Activated CD8-positive, alpha-beta memory T cell treated with anti-CD3 and anti-CD28 coated beads, Interleukin-2, amount 50 U/mL, for 48 hours (primary cell): ENCODE measurements around the gene PROS1.
"Not testable (repeated sequence)": the region's sequence is repeated elsewhere in the genome, so short reads cannot be mapped to it uniquely, and the experiment has no call there.

Source experiments
- DNase-seq: peaks from one replicate; pipeline ENCODE4 v3.0.0-alpha.2; 2020

Gene PROS1

DNA sequence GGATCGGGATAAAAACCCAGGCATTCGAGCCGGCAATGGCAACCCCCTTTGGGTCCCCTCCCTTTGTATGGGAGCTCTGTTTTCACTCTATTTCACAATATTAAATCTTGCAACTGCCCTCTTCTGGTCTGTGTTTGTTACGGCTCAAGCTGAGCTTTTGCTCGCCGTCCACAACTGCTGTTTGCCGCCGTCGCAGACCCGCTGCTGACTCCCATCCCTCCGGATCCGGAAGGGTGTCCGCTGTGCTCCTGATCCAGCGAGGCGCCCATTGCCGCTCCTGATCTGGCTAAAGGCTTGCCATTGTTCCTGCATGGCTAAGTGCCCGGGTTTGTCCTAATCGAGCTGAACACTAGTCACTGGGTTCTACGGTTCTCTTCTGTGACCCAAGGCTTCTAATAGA, 8.6 kb downstream of the PROS1 start:
- not testable (repeated sequence) for DNase-seq

- DNase-seq, result no peak
Measured at GRCh38 chr3:93962798-93963197, 10.9 kb downstream of the PROS1 start.

GRCh38 chr3:93961489-93961888, 12.2 kb downstream of the PROS1 start:
- no peak for DNase-seq

DNA sequence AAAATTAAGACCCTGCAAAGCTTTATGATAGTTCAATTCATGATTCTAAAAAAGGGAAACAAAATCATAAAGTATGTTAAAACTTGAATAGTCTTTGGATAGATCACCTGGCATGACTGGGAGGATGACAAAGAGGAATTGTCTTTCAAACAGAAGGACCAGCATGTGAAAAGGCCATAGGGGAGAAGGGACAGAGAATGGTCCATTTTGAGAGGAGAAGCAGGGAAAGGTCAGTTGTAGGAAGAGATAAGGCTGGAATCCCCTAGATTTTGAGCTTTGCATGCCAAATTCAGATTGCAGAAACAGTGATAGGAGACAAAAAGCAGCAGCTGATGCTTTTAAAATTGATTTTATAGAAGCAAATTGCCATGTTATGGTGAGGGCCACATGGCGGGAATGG, 12.7 kb downstream of the PROS1 start:
- no peak for DNase-seq

DNA sequence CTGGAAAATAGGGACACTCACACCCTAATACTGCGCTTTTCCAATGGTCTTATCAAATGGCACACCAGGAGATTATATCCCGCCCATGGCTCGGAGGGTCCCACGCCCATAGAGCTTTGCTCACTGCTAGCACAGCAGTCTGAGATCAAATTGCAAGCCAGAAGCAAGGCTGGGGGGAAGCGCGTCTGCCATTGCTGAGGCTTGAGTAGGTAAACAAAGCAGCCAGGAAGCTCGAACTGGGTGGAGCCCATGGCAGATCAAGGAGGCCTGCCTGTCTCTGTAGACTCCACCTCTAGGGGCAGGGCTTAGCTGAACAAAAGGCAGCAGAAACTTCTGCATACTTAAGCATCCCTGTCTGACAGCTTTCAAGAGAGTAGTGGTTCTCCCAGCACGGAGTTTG, 23.7 kb downstream of the PROS1 start:
- DNase-seq, result not testable (repeated sequence)

DNA sequence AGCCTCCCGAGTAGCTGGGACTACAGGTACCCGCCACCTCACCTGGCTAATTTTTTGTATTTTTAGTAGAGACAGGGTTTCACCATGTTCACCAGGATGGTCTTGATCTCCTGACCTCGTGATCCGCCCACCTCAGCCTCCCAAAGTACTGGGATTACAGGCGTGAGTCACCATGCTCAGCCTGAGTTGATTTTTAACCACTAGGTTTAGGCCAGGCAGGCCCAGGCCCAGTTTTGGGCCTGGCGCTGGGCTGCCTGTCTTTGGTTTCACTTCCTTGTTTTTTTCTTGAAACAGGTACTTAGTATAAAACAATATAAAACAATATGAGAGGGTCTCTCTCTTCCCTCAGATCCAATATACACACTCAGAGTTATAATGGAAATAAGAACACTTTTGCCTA, 36.2 kb downstream of the PROS1 start:
- DNase-seq, result not testable (repeated sequence)

DNA sequence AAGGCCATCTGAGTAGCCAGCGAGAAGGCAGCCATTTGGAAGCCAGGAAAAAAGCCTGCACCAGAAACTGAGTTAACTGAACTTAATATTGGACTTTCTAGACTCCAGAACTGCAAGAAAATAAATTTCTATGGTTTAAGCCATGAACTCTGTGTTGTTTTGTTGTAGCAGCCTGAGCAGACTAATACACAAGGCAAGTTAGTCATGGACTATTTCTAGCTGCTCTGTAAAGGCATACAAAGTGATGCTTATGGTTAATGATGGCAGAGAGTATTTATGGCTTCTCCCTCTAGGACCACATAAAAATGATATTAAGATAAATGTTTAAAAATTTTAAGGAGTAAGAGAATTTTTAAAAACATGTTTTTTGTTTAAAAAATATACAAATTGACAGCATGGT, 37.1 kb downstream of the PROS1 start:
- no peak for DNase-seq

GRCh38 chr3:93934366-93935046, 39.2 kb downstream of the PROS1 start:
- DNase-seq, result no peak

DNA sequence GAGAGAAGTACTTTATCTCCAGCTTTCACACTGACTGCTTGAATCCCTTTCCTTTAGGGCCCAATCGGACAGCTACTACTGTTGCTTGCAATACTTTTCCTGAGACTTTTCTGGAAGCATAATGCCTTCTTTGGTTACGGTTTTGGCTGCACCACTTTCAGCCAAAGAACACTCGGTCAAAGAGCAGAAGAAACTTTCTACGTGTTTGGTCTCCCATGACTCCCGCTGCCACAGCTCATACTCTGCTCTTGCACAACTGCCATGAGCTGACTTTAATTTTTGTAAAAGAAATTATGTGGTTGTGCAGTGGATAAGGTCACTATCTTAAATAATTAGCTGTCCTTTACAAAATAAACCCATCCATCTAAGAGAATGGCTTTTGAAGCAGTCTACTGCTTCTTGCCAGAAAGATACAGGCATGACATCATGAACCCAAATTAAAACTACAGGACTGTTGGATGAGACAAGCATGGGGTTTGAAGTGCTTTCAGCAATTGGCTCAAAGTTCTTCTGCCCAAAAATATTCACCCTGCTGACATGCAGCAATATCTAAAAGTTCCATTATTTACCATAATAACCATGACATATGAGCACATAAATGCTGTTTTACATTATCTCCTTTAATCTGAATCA, 42.0 kb downstream of the PROS1 start:
- no peak for DNase-seq

GRCh38 chr3:93930041-93930440, 43.7 kb downstream of the PROS1 start:
- no peak for DNase-seq

GRCh38 chr3:93926789-93927188, 46.9 kb downstream of the PROS1 start:
- no peak for DNase-seq

DNA sequence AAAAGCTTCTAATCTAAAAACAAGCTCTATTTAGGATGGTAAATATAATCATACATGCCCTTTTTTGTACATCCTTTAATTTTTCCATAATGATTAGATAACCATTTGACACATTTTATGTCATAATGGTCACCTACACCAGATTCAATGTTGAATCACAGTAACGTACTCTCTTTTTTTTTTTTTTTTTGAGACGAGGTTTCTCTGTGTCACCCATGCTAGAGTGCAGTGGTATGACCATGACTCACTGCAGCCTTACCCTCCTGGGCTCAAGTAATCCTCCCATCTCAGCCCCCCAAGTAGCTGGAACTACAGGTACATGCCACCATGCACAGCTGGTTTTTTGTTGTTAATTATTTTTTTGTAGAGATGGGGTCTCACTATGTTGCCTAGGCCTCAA, 49.2 kb downstream of the PROS1 start:
- no peak for DNase-seq

- DNase-seq, result no peak
Measured at GRCh38 chr3:93923006-93923405, 50.7 kb downstream of the PROS1 start.

GRCh38 chr3:93917546-93918029, 56.1 kb downstream of the PROS1 start:
- DNase-seq, result not testable (repeated sequence)

DNA sequence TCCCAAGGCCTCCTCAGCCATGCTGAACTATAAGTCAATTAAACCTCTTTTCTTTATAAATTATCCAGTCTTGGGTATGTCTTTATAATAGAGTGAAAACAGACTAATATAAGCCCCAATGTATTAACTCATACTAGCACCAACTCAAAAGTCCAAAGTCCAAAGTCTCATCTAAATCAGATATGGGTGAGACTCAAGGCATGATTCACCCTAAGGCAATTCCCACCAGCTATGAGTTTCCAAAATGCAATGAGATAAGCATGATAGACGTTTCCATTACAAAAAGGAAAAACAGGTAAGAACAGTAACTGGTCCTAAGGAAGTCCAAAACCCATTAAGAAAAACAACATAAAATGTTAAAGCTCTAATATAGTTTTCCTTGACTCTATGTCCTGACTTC, 60.1 kb downstream of the PROS1 start:
- not testable (repeated sequence) for DNase-seq

GRCh38 chr3:93911206-93911605, 62.5 kb downstream of the PROS1 start:
- DNase-seq, result no peak

- DNase-seq, result no peak
Measured at GRCh38 chr3:93910097-93910496, 63.6 kb downstream of the PROS1 start.

- no peak for DNase-seq
Measured at GRCh38 chr3:93907132-93907531, 66.6 kb downstream of the PROS1 start.

DNA sequence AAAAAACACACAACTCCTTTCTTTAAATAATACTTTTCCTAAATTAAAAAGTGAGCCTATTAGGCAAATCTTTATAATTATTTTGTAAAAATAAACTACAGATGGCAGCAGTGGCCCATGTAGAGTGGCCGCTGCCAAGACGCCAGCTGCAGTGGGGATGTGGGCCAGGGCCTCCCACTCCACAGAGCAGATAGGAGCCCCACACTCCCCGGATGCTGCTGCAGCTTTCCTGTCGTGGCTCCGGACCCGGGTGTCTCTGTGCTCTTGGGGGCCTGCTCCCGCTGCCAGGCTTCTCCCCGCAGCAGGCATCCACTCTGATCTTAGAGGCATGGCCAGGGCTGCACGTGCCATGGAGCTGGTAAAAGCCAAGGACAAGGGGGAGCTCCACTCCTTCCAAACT, 67.5 kb downstream of the PROS1 start:
- DNase-seq, result no peak

GRCh38 chr3:93904568-93904967, 69.1 kb downstream of the PROS1 start:
- no peak for DNase-seq

DNA sequence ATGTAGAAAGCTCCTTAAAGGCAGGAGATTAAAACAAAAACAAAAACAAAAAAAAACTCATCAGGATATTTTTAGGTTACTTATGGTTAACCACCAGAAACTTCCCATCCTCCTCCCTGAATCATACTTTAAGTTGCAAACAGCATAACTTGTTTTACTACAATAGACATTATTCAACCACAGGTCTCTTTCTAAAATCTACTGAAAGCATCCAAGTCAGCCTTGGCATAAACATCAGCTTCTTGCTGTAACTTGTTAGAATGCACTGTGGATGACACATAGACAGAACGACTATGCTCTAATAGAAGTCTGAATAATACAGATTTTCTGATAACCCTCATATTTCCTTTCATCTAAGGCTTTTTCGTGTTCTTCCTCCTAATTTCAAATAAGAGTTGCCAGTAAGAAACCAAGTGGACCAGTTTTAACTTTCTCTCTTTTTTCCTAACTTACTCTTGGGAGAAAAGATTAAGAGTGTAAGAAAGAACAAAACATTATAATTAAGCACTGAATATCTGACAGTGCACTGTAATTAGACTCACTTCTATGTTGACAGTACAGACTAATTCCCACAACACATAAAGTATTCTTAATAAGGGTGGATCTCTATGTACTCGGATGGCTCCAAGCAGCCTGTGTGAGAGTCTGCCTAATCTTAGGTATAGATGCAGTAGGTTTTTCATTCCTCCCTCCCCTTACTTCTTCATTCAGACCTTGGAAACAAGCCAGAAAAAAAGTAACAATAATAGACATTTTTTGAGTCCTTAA, 95.3 kb downstream of the PROS1 start:
- not testable (repeated sequence) for DNase-seq

DNA sequence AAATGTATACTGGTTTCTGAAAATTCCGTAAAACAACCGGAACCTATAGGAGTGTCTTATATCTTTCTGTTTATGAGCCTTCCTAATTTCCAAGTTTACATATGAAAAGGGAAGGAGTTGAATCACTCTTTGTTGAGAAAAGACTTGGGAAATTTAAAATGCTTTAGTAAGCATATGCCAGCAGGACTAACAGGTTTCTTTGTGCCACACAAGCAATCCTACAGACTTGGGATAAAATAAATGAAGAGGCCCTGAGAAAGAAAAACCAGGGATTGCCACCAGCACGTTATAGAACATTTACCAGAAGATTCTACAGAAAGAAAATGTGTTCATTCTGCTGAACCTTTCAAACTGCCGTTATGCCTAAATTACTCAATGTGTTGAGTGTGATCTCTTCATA, 96.3 kb downstream of the PROS1 start:
- DNase-seq, result not testable (repeated sequence)

- DNase-seq, result not testable (repeated sequence)
Measured at GRCh38 chr3:93873412-93873811, 100.3 kb downstream of the PROS1 start.

DNA sequence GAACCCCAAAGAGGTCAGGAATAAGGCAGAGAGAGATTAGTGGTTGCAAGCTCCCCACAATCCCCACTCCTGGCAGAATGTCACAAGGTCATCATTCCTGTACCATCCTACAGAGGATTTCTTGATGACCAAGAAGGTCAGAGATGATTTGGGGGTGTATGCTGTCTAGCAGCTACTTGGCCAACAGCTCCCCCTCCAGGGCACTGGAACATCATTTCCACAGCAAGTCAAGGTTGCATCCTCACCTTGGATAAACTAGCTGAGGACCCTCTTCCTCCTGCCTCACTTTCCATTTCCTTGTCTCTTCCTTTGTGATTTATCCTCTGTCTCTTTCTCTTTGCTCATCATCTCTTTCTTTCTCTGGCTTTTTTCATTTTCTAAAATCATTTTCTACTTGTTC, 106.3 kb downstream of the PROS1 start:
- DNase-seq, result no peak
